Stomach smooth muscle (tissue), 2 donors: ENCODE results near the gene GALNT9.
A peak's percentile ranks its signal among the peaks of the same experiment; 100 is the strongest.

Source experiments
- H3K27ac ChIP-seq: one replicate; pipeline ENCODE4 v1.7.0; 2013; ENCODE audit warnings: mild to moderate bottlenecking, low read length, inconsistent platforms
- H3K27me3 ChIP-seq, 2 donors: one replicate each; pipeline ENCODE4 v1.7.0; 2013; ENCODE audit warnings: low read length in 2 of 2; ENCODE audit not compliant: insufficient read depth in 2 of 2, control insufficient read depth in 1 of 2
- H3K36me3 ChIP-seq, 2 donors: one replicate each; pipeline ENCODE4 v1.7.0; 2013; ENCODE audit warnings: low read length in 2 of 2; ENCODE audit not compliant: control insufficient read depth in 2 of 2, insufficient read depth in 2 of 2
- H3K4me1 ChIP-seq: one replicate; pipeline ENCODE4 v1.7.0; 2013; ENCODE audit warnings: low read length; ENCODE audit not compliant: control insufficient read depth, insufficient read depth
- H3K4me3 ChIP-seq, 2 donors: one replicate each; pipeline ENCODE4 v1.7.0; 2013; ENCODE audit warnings: low read length in 2 of 2
- H3K9ac ChIP-seq, 2 donors: one replicate each; pipeline ENCODE4 v1.7.0; 2013; ENCODE audit warnings: low read length in 2 of 2, mild to moderate bottlenecking in 1 of 2
- H3K9me3 ChIP-seq, 2 donors: one replicate each; pipeline ENCODE4 v1.7.0; 2013; ENCODE audit warnings: low read length in 2 of 2; ENCODE audit not compliant: control insufficient read depth in 2 of 2
- donor health status: healthy.
- donor health status: Pancreatic carcinoma.

The GALNT9 gene

DNA sequence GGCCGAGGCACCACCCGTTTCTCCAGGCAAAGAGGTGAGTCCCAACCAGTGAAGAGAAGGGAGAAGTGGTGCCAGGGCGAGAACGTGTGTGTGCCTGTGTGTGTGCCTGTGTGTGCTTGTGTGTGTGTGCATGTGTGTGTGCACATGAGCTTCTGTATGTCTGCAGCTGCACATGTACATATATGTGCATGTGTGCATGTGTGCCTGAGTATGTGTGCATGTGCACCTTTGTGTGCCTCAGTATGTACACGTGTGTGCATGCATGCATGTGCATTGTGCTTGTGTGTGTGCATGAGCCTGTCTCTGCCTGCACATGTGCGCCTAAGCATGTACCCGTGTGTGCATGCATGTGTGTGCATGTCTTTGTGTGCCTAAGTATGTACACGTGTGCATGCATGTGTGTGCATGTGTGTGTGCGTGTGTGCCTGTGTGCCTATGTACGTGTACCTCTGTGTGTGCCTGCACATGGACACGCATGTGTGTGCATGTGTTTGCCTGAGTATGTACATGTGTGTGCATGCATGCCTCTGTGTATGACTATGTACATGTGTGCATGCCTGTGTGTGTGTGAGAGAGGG, 5.9 kb upstream of the GALNT9 start:
- Histone ChIP-seq H3K36me3 (no peaks in the 10 kb centered on the region), H3K4me1 (no peaks in the 10 kb centered on the region), H3K9me3 (no peaks in the 10 kb centered on the region), H3K9ac (no peak overlapping the region), H3K27me3 (peaks cover 56 to 66% of the 10 kb centered on the region in 2 donors), H3K4me3 (no peak overlapping the region), H3K27ac (no peak overlapping the region)

DNA sequence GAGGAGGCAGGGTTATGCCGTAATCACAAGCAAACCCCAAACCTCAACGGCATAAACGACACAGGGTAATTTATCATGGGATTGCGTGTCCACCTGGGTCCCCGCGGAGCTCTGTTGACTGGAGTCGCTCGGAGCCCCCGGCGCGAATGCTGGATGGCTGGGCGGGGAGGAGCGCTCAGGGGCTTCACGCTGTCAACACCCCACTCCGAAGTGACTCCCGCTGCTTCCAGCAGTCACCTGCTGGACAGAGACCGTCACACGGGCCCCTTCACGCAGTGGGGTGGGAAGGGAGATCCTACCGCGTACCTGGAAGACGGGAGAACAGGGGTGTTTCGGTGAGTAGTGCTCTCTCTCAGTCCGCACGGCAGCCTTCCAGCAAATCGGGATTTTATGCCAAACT, 4.4 kb upstream of the GALNT9 start:
- H3K27me3 ChIP-seq = peaks cover 66 to 67% of the 10 kb centered on the region in 2 donors

GRCh38 chr12:132333273-132333672, 3.9 kb upstream of the GALNT9 start:
- Histone ChIP-seq H3K27me3 (peaks cover 65 to 71% of the 10 kb centered on the region in 2 donors), H3K4me3 (no peak overlapping the region), H3K9ac (no peak overlapping the region), H3K9me3 (no peaks in the 10 kb centered on the region), H3K36me3 (no peaks in the 10 kb centered on the region), H3K4me1 (peaks cover 9% of the 10 kb centered on the region), H3K27ac (no peak overlapping the region)

More for the DNA sequence above, 4.4 kb upstream of the GALNT9 start:
- Histone ChIP-seq H3K4me1 (peaks cover 4% of the 10 kb centered on the region), H3K9ac (no peak overlapping the region), H3K9me3 (no peaks in the 10 kb centered on the region), H3K36me3 (no peaks in the 10 kb centered on the region), H3K27ac (no peak overlapping the region), H3K4me3 (no peak overlapping the region)

- H3K27me3 ChIP-seq = peaks cover 51 to 70% of the 10 kb centered on the region in 2 donors
Measured at GRCh38 chr12:132330549-132330881, 1.1 kb upstream of the GALNT9 start.

GRCh38 chr12:132329720-132330548, 545 bp upstream of the GALNT9 start:
- no peak overlapping the region for H3K4me3 ChIP-seq
- no peaks in the 10 kb centered on the region for H3K36me3 ChIP-seq
- peaks cover 49 to 67% of the 10 kb centered on the region in 2 donors for H3K27me3 ChIP-seq
- H3K4me1 ChIP-seq = peaks cover 20% of the 10 kb centered on the region
- no peak overlapping the region for H3K9ac ChIP-seq
- no peak overlapping the region for H3K27ac ChIP-seq
- H3K9me3 ChIP-seq = no peaks in the 10 kb centered on the region

More at GRCh38 chr12:132330549-132330881, 1.1 kb upstream of the GALNT9 start:
- Histone ChIP-seq H3K9me3 (no peaks in the 10 kb centered on the region), H3K9ac (no peak overlapping the region), H3K27ac (no peak overlapping the region), H3K4me1 (peaks cover 20% of the 10 kb centered on the region), H3K4me3 (no peak overlapping the region), H3K36me3 (no peaks in the 10 kb centered on the region)

DNA sequence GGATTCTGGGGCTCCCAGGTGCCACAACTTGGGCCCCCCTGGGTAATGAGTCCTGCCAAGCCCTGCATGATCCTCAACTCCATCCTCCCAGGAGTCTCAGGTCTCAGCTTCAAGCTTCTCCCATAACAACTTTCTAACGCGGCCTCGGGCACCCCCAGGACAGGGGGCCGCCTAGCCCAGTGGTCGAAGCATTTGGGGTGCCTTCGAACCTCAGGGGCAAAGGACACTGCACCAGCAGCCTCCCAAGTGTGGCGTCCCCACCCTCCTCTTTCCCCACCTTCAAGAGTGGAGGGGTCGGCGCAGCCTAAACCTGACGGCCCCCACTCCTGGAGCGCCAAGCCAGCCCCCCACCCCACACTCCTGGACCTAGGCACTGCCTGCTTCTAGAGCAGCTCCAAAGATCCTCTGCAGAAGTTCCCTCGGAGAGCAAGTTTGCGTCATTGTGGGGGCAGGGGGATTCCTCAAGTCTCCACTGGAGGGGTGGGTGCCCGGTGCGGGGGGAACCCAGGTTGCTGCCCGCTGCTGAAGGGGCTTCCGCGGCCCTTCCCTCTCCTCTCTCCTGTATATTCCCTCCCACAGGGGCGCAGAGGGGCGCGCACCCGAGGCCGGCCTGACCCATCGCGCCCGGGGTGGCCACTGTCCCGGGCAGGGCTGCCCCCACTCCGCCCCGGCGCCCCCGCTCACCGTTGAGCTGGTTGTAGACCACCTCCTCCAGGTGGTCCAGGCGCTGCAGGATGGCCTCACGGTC, 933 bp downstream of the GALNT9 start:
- H3K27ac ChIP-seq = no peak overlapping the region

DNA sequence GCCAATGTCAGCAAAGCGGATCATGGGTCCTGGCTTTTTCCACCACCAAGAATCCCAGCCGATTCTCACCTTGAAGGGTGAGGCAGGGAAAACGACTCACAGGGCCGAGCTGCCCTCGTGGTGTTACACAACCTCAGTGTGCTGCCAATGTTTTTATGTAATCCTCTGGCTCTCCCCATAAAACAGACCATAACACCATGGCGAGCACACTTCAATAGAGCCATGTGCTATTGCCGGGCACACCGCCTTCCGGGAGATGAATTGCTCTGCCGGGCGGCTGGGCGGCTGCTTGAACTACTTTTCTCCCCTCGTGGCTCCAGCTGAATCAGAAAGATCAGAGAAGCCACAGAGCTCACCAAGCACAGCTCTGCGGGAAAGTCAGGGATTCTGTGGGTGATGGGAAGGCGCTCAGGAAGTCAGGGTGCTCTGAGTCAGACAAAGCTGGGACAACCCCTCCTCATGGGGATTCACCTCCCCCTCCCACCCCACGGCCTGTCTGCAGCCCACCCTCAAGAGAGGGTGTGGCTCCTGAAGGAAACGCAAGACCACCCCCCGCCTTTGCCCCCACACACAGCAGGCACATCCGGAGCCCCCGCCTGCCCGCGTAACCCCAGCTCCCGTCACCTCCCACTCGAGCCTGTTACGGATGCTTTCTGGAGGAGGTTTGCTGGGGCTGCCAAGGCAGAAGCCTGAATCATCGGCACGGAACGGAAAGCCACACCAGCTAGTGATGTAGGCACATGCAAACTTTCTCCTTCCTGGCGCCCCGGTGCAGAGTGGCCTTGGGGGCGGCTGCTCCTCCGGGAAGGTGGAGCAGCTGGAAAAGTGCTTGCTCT, 1.8 kb downstream of the GALNT9 start:
- Histone ChIP-seq H3K36me3 (no peaks in the 10 kb centered on the region), H3K4me3 (peak overlapping the region in 1 of 2 donors; percentile 40), H3K9ac (no peak overlapping the region), H3K4me1 (peaks cover 28% of the 10 kb centered on the region), H3K27ac (no peak overlapping the region), H3K27me3 (peaks cover 32 to 59% of the 10 kb centered on the region in 2 donors), H3K9me3 (no peaks in the 10 kb centered on the region)

More for the DNA sequence above, 933 bp downstream of the GALNT9 start:
- Histone ChIP-seq H3K4me3 (peak overlapping the region in 1 of 2 donors; percentile 40), H3K4me1 (peaks cover 20% of the 10 kb centered on the region), H3K9ac (no peak overlapping the region), H3K27me3 (peaks cover 37 to 67% of the 10 kb centered on the region in 2 donors), H3K9me3 (no peaks in the 10 kb centered on the region), H3K36me3 (no peaks in the 10 kb centered on the region)

DNA sequence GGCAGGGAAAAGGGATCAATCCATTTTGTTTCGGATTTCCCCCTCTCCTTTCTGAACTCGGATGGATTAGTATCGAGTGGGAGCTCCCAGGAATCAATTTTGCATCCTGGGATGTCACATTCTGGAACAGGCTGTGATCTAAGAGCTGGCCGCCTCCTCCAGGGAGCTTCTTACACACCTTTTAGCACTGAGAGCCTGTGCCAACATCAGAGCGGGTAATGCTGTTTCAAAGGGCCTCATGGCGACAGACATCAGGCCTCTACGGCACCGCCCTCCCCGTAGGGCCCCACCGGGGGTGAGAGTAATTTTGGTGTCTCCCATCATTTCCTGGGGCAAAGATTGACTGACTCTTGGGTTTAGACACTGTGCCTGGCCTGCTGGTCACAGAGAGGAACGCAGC, 2.7 kb downstream of the GALNT9 start:
- Histone ChIP-seq H3K4me3 (no peak overlapping the region), H3K9me3 (no peaks in the 10 kb centered on the region), H3K4me1 (peaks cover 32% of the 10 kb centered on the region), H3K27ac (no peak overlapping the region), H3K36me3 (no peaks in the 10 kb centered on the region), H3K27me3 (peaks cover 28 to 56% of the 10 kb centered on the region in 2 donors), H3K9ac (no peak overlapping the region)

DNA sequence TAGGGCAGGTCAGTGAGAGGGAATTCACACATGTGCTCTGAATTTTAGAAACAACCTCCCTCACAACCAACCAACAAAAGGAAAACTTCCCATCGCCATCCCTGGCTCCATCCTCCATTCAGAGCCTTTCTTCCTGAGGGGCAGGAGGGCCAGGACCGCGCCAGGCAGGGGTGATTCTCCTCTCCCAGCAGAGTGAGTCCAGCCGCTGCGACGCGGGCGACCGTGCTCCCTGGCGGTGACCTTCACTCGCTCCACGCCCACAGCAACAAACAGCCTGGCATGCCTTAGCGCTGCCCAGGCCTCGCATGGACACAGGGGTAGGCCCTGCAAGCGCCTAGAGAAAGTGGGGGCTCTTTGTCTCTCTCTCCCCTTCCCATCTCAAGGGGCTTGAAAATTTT, 3.7 kb downstream of the GALNT9 start:
- Histone ChIP-seq H3K4me1 (peaks cover 32% of the 10 kb centered on the region), H3K27me3 (peaks cover 18 to 50% of the 10 kb centered on the region in 2 donors)

More for the DNA sequence above, 3.7 kb downstream of the GALNT9 start:
- Histone ChIP-seq H3K9ac (no peak overlapping the region), H3K36me3 (no peaks in the 10 kb centered on the region), H3K4me3 (no peak overlapping the region), H3K27ac (no peak overlapping the region), H3K9me3 (no peaks in the 10 kb centered on the region)
